RWPE1 (cell line): Measurements from ENCODE around the gene CTNNBL1.
"Not testable (repeated sequence)": the region's sequence is repeated elsewhere in the genome, so short reads cannot be mapped to it uniquely, and the experiment has no call there.

Source experiments
- CTCF ChIA-PET: fragments of 350-600 bp; sonication (Branson Sonifier 250); formaldehyde crosslinking; extraction: SDS; loops from one replicate; lab custom pipeline; 2021; lab: Yijun Ruan, JAX
- POLR2A ChIA-PET: fragments of 400-600 bp; formaldehyde crosslinking; extraction: SDS; loops from one replicate; lab custom pipeline; 2020; ENCODE audit warnings: antibody characterized with exemption; ENCODE audit not compliant: low non-redundant PET; lab: Yijun Ruan, JAX
- DNase-seq: peaks from one replicate; pipeline ENCODE4 v3.0.0; 2012; ENCODE audit warnings: low spot score
- H3K27ac ChIP-seq: fragments of 450-650 bp; 2 replicates; pipeline ENCODE4 v1.5.1; 2017
- CTCF ChIP-seq: fragments of 450-650 bp; conservative IDR thresholded peaks from 2 replicates; pipeline ENCODE4 v1.5.1; 2017; ENCODE audit warnings: low read depth, mild to moderate bottlenecking

The CTNNBL1 gene

GRCh38 chr20:37650661-37651060 is 43.2 kb upstream of the CTNNBL1 start:
- no peak for DNase-seq
- ChIA-PET CTCF (no interaction called here), POLR2A (no interaction called here)
- no peak overlapping the region for H3K27ac ChIP-seq
- no peak for TF ChIP-seq CTCF

DNA sequence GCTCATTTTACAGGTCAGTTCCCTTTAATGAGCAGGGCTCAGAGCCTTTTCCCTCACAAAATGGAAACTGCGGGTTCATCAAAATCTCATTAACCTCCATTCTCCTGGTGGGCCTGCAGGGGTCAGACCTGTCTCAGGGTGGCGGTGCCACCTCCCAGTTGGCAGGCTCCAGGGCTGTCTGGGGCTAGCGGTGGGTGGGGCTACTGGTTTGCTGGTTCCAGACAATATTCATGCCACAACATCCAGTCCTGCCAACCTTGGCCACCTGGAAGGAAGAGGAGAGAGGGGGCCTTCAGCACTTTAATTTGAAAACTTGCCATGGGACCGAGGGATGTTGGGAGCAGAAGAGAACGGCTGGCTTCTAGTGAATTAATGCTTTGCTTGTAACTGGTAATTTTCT is 41.9 kb upstream of the CTNNBL1 start:
- TF ChIP-seq CTCF = peak; percentile 13
- CTCF ChIA-PET = interaction anchor here (0.6 to 1.0 kb wide), 3 partner anchors 9 to 357 kb away, joined by 3 to 4 read pairs (median 3); no protein-coding TSS in a partner anchor
- POLR2A ChIA-PET = no interaction called here
- H3K27ac ChIP-seq = no peak overlapping the region
- DNase-seq = peak; percentile 71

- no peak for TF ChIP-seq CTCF
- CTCF ChIA-PET = interaction anchor here (0.6 to 1.0 kb wide), 2 partner anchors 12 to 140 kb away, joined by 4 to 5 read pairs; no protein-coding TSS in a partner anchor
- no peak for DNase-seq
- no peak overlapping the region for H3K27ac ChIP-seq
- POLR2A ChIA-PET = no interaction called here
These were observed 36.9 kb upstream of the CTNNBL1 start for GRCh38 chr20:37656945-37657344.

DNA sequence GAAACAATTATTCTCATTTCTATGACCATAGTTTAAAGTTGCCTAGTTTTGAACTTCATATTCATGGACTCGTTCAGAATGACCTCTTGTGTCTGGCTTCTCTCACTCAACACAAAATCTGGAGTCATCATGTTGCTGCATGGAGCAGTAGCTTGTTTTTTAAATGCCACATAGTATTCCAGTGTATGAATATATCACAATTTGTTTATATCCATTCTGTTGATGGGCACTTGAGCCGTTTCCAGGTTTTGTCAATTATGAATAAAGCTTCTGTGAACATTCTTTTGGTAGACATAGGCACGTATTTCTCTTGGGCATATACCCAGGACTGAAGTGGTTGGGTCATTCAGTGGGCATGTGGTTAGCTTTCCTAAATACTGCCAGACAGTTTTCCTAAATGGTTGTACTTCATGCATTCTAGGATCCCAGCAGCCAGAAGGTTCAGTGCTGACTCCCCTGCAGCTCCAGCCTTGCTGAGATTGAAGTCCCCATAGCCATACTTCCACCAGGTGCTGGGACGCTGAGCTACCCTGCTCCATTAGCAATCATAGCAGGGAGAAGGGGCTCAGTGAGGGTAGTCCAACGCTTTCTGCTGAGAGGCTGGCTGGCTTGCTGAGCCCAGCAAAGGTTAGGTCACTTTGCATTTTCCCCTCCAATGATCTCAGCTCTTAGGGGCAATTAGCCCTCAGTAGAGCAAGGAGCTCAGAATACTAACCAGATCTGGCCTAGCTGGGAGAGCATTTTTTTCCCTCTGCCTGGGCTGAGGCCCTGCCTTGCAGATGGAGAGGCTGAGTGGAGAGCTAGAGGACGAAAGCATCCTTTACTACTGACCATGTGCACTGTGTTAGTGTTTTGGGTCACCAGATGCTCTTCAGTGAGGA is 35.7 kb upstream of the CTNNBL1 start:
- TF ChIP-seq CTCF = no peak
- ChIA-PET CTCF (interaction anchor here (0.9 to 2.0 kb wide), 3 partner anchors 14 to 750 kb away, joined by 3 to 5 read pairs (median 4); no protein-coding TSS in a partner anchor), POLR2A (no interaction called here)
- H3K27ac ChIP-seq = no peak overlapping the region
- no peak for DNase-seq

- POLR2A ChIA-PET = no interaction called here
- CTCF ChIA-PET = interaction anchor here (0.6 to 0.9 kb wide), 2 partner anchors 9 to 97 kb away, joined by 3 read pairs; no protein-coding TSS in a partner anchor
- no peak overlapping the region for H3K27ac ChIP-seq
- DNase-seq = no peak
- no peak for TF ChIP-seq CTCF
These were observed 32.3 kb upstream of the CTNNBL1 start for GRCh38 chr20:37661519-37661918.

GRCh38 chr20:37662308-37662707 is 31.5 kb upstream of the CTNNBL1 start:
- no peak overlapping the region for H3K27ac ChIP-seq
- POLR2A ChIA-PET = no interaction called here
- TF ChIP-seq CTCF = no peak
- no peak for DNase-seq
- CTCF ChIA-PET = interaction anchor here (0.9 kb wide), 1 partner anchor 98 kb away, joined by 3 read pairs; no protein-coding TSS in a partner anchor

DNA sequence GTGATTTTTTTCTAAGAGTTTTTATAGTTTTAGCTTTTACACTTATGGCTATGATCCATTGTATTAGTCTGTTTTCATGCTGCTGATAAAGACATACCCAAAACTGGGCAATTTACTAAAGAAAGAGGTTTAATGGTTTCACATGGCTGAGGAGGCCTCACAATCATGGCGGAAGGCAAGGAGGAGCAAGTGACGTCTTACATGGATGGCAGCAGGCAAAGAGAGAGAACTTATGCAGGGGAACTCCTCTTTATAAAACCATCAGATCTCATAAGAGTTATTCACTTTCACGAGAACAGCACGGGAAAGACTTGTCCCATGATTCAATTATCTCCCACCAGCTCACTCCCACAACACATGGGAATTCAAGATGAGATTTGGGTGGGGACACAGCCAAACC is 29.2 kb upstream of the CTNNBL1 start:
- POLR2A ChIA-PET, DNase-seq, H3K27ac ChIP-seq: not testable (repeated sequence)
- CTCF ChIA-PET = interaction anchor here (0.7 kb wide), 3 partner anchors 27 to 882 kb away, joined by 3 to 5 read pairs (median 4); no protein-coding TSS in a partner anchor
